Parathyroid adenoma (tissue), 2 donors: Measurements from ENCODE around the gene VIPR2.

Source experiments
- H2AFZ ChIP-seq: fragments of 300-600 bp; sonication (generic); one replicate; pipeline ENCODE4 v1.7.0; 2017; ENCODE audit warnings: antibody characterized with exemption, mild to moderate bottlenecking
- H3K27ac ChIP-seq: fragments of 300-600 bp; sonication (generic); one replicate; pipeline ENCODE4 v1.7.0; 2017
- H3K27me3 ChIP-seq: fragments of 300-600 bp; sonication (generic); one replicate; pipeline ENCODE4 v1.7.0; 2017; ENCODE audit warnings: low read length; ENCODE audit not compliant: control insufficient read depth, insufficient read depth
- H3K36me3 ChIP-seq: fragments of 300-600 bp; sonication (generic); one replicate; pipeline ENCODE4 v1.7.0; 2017; ENCODE audit warnings: low read length; ENCODE audit not compliant: control insufficient read depth, insufficient read depth
- H3K4me1 ChIP-seq: fragments of 300-600 bp; sonication (generic); one replicate; pipeline ENCODE4 v1.7.0; 2017; ENCODE audit warnings: control low read depth
- H3K4me2 ChIP-seq: fragments of 300-600 bp; sonication (generic); one replicate; pipeline ENCODE4 v1.7.0; 2017; ENCODE audit warnings: low read length
- H3K4me3 ChIP-seq: fragments of 300-600 bp; sonication (generic); one replicate; pipeline ENCODE4 v1.7.0; 2017; ENCODE audit warnings: low read depth, low read length
- H3K79me2 ChIP-seq: fragments of 300-600 bp; sonication (generic); one replicate; pipeline ENCODE4 v1.7.0; 2017; ENCODE audit warnings: control low read depth
- H3K9ac ChIP-seq: fragments of 300-600 bp; sonication (generic); one replicate; pipeline ENCODE4 v1.7.0; 2017; ENCODE audit warnings: mild to moderate bottlenecking
- H3K9me3 ChIP-seq: fragments of 300-600 bp; sonication (generic); one replicate; pipeline ENCODE4 v1.7.0; 2017; ENCODE audit warnings: low read length; ENCODE audit not compliant: control insufficient read depth
- CTCF ChIP-seq: fragments of 300-600 bp; sonication (generic); IDR thresholded peaks from one replicate; pipeline ENCODE4 v1.7.0; 2017; ENCODE audit warnings: antibody characterized with exemption, mild to moderate bottlenecking
- donor health status: primary hyperparathyroidism.

The VIPR2 gene

GRCh38 chr7:159109653-159110035, 35.0 kb downstream of the VIPR2 start:
- Histone ChIP-seq H3K4me1 (no peaks in the 10 kb centered on the region), H3K4me3 (no peak overlapping the region), H3K27me3 (no peaks in the 10 kb centered on the region), H3K27ac (no peak overlapping the region), H3K36me3 (no peaks in the 10 kb centered on the region), H3K9me3 (no peaks in the 10 kb centered on the region), H3K4me2 (no peak overlapping the region), H2AFZ (no peak overlapping the region), H3K79me2 (no peaks in the 10 kb centered on the region), H3K9ac (no peak overlapping the region)
- no peak for TF ChIP-seq CTCF

GRCh38 chr7:159108941-159109652, 35.6 kb downstream of the VIPR2 start:
- H3K27ac ChIP-seq = no peak overlapping the region
- H3K27me3 ChIP-seq = no peaks in the 10 kb centered on the region
- no peaks in the 10 kb centered on the region for H3K36me3 ChIP-seq
- no peak overlapping the region for H3K4me3 ChIP-seq
- H3K79me2 ChIP-seq = no peaks in the 10 kb centered on the region
- H2AFZ ChIP-seq = no peak overlapping the region
- H3K4me1 ChIP-seq = no peaks in the 10 kb centered on the region
- no peaks in the 10 kb centered on the region for H3K9me3 ChIP-seq
- H3K4me2 ChIP-seq = no peak overlapping the region
- no peak overlapping the region for H3K9ac ChIP-seq
- no peak for TF ChIP-seq CTCF

- Histone ChIP-seq H3K36me3 (no peaks in the 10 kb centered on the region), H3K4me3 (no peak overlapping the region), H2AFZ (no peak overlapping the region), H3K9me3 (no peaks in the 10 kb centered on the region), H3K4me1 (no peaks in the 10 kb centered on the region), H3K27ac (no peak overlapping the region), H3K4me2 (no peak overlapping the region), H3K9ac (no peak overlapping the region), H3K79me2 (no peaks in the 10 kb centered on the region), H3K27me3 (no peaks in the 10 kb centered on the region)
- TF ChIP-seq CTCF = no peak
Measured at GRCh38 chr7:159108491-159108890, 36.2 kb downstream of the VIPR2 start.

GRCh38 chr7:159107161-159107892, 37.3 kb downstream of the VIPR2 start:
- H3K27me3 ChIP-seq = no peaks in the 10 kb centered on the region
- no peak overlapping the region for H2AFZ ChIP-seq
- no peak overlapping the region for H3K4me2 ChIP-seq
- H3K9ac ChIP-seq = no peak overlapping the region
- no peaks in the 10 kb centered on the region for H3K9me3 ChIP-seq
- no peak overlapping the region for H3K4me3 ChIP-seq
- H3K36me3 ChIP-seq = no peaks in the 10 kb centered on the region
- no peak overlapping the region for H3K27ac ChIP-seq
- TF ChIP-seq CTCF = no peak
- no peaks in the 10 kb centered on the region for H3K79me2 ChIP-seq
- H3K4me1 ChIP-seq = no peaks in the 10 kb centered on the region
